ENCODE data around the gene MCTP1. TPM values are rescaled to one million over a fixed set of nuclear protein-coding genes. Genes with fewer than 3 reads are reported as not detected.
"Not testable (repeated sequence)": the region's sequence is repeated elsewhere in the genome, so short reads cannot be mapped to it uniquely, and the experiment has no call there.

Gene MCTP1
- total RNA-seq, 2 donors from 2014 or later: not detected

DNA sequence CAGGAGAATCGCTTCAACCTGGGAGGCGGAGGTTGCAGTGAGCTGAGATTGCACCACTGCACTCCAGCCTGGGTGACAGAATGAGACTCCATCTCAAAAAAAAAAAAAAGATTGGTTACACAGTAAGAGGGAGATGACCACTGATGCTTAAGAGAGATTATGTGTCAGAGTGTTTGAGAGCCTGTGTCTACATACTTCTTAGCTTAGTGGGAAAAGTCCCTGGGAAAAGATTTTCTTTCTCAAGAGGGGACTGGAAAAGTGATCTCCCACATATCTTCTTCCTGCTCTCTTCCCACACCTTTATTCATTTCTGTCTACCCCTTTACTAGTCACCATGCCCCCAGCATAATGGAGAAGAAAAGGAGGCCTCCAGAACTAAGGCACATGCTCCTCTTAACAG lies 55.2 kb downstream of the MCTP1 start:
- no peaks in the 10 kb centered on the region for H3K27me3 Mint-ChIP-seq
- H3K27ac Mint-ChIP-seq: no peak overlapping the region
- ATAC-seq (replicated peaks): no peak
- no peaks in the 10 kb centered on the region for H3K9me3 Mint-ChIP-seq
- H3K4me1 Mint-ChIP-seq: no peaks in the 10 kb centered on the region
- no peaks in the 10 kb centered on the region for H3K36me3 Mint-ChIP-seq (ENCODE audit: low read depth)
- H3K4me3 Mint-ChIP-seq: no peak overlapping the region

DNA sequence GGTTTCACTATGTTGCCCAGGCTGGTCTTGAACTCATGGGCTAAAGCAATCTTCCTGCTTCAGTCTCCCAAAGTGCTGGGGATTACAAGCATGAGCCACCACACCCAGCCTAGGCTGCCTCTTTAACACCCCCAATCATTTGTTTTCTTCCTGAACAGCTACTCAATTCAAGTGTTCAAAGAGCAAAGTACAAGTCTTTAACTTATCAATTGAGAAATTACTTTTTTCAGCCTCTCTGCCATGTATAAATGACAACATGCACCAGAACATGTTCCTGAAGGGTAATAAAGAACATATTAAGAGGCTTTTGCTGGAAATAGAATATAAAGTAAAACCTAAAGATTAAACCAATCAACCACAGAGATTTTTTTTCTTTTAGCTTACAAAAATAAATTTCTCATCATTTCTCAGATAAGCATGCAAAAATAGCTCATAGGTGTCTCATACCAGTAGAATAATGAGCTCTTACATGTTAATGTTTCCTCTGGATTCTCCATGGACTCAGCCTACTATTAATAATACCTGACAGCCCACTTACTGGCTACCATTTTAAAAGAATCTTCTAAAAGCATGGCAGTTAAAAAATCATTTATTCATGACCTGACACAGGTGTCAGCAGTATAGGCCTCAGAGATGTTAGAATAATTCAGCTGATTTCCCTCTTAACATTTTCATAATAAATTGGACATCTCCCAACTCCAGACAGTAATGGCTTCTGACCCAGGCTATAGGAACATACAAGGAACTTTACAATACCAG lies 60.0 kb downstream of the MCTP1 start:
- no peak overlapping the region for H3K27ac Mint-ChIP-seq
- H3K27me3 Mint-ChIP-seq: no peaks in the 10 kb centered on the region
- no peaks in the 10 kb centered on the region for H3K9me3 Mint-ChIP-seq
- no peaks in the 10 kb centered on the region for H3K4me1 Mint-ChIP-seq
- no peak for ATAC-seq (replicated peaks)
- H3K36me3 Mint-ChIP-seq (ENCODE audit: low read depth): no peaks in the 10 kb centered on the region
- no peak overlapping the region for H3K4me3 Mint-ChIP-seq

DNA sequence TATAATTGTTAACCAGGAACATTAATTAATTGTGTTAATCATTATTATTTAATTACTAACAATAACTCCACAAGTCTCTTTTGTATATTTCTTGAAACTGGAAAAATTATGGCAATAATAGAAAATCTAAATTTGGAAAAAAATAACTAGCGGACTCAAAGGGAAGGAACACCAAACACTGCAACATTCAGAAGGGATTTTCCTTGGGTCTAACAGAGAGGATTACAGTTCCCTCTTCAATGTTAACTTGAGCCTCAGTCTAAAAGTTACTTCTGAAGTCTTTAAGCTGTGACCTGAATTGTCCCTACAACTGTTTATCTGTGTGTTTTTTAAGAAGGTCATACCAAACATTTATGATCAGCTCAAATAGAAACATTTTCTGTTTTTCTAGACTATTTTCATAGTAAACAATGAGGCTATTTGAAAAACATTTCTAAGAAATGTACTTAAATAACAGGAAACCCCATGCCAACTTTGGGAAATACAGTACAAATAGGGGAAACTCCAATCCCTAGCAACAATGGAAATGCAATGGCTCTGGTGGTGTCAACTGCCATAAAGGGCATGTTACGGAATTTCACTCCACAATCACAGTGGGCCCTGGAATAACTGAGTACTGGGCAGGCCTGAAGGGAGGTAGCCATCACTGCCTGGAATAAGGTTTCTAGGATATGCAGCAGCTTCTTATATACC lies 61.2 kb downstream of the MCTP1 start:
- Mint-ChIP-seq H3K27ac (no peak overlapping the region), H3K4me3 (no peak overlapping the region), H3K9me3 (no peaks in the 10 kb centered on the region), H3K4me1 (no peaks in the 10 kb centered on the region), H3K36me3 (ENCODE audit: low read depth) (no peaks in the 10 kb centered on the region), H3K27me3 (no peaks in the 10 kb centered on the region)
- no peak for ATAC-seq (replicated peaks)

DNA sequence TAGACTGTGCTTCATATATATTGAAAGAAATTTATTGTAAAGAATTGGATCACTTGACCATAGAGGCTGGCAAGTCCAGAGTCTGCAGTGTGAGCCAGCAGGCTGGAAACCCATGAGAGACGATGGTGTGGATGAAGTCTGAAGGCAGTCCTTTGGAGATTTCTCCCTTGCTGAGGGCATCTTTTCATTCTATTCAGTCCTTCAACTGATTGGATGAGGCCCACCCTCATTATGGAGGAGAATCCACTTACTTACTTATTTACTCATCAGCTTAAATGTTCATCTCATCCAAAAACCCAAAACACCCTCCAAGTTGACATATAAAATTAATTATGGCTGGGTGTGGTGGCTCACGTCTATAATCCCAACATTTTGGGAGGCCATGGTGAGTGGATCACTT lies 62.1 kb downstream of the MCTP1 start:
- H3K4me1 Mint-ChIP-seq: no peaks in the 10 kb centered on the region

DNA sequence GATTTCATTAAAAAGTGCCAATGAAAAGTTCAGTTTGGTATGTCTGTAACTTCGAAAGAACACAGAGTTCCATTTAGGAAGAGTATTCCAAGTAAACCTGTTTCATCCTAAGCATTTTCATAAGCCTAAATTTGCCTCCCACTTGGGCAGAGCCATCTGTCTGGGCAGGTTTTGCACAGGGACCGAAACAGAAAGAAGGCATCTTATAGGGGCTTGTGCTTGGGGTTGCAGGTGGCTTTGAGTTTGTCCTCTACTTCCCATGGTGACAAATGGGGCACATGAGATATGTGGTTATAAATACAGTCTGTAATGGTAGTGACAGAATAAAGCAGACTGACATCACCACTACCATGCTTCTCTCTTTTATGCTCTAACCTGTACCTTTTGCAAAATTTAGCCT lies 63.7 kb downstream of the MCTP1 start:
- H3K27me3 Mint-ChIP-seq: no peaks in the 10 kb centered on the region
- no peaks in the 10 kb centered on the region for H3K4me1 Mint-ChIP-seq
- H3K4me3 Mint-ChIP-seq: no peak overlapping the region
- ATAC-seq (replicated peaks): no peak
- H3K9me3 Mint-ChIP-seq: no peaks in the 10 kb centered on the region
- H3K36me3 Mint-ChIP-seq (ENCODE audit: low read depth): no peaks in the 10 kb centered on the region
- H3K27ac Mint-ChIP-seq: no peak overlapping the region

More for the DNA sequence above, 62.1 kb downstream of the MCTP1 start:
- Mint-ChIP-seq H3K4me3 (no peak overlapping the region), H3K9me3 (no peaks in the 10 kb centered on the region), H3K27ac (no peak overlapping the region), H3K27me3 (no peaks in the 10 kb centered on the region), H3K36me3 (ENCODE audit: low read depth) (no peaks in the 10 kb centered on the region)
- ATAC-seq (replicated peaks): no peak

DNA sequence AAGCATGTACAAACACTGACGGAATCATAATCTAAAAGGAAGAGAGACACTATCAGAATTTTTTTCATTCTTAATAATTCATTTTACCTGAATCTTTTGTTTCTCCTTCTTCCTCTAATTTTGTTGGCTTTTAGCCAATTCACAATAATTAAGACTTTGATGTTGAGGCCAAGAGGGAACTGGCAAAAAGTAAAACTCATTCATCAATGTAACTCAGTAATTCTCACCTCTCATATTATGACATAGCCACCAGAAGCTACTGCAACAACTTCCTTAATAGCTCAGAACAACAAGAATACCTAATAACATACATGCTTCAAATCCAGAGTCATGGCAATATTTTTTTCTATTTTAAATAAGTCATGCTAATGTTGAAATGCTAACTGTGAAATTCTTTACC lies 64.5 kb downstream of the MCTP1 start:
- Mint-ChIP-seq H3K36me3 (ENCODE audit: low read depth) (no peaks in the 10 kb centered on the region), H3K27me3 (no peaks in the 10 kb centered on the region), H3K4me1 (no peaks in the 10 kb centered on the region), H3K9me3 (no peaks in the 10 kb centered on the region), H3K27ac (no peak overlapping the region), H3K4me3 (no peak overlapping the region)
- ATAC-seq (replicated peaks): no peak

DNA sequence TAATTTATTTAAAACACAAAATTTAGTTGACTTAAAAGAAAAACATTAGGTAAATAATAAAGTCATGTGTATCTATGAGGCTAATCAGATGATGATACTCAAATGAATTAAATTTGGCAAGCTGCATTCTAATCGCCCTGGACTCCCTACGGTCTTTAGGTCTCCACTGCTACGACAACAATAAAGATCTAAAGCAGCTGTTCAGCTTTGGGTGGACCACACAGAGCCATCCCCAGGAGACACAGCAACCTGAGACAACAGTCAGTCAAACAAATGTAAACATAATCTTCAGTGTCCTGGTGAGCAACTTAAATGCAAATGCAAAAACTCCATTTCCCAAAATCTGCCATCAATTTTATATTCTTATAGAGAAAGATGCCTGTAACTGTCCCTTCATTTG lies 65.5 kb downstream of the MCTP1 start:
- no peaks in the 10 kb centered on the region for H3K4me1 Mint-ChIP-seq
- H3K27ac Mint-ChIP-seq: no peak overlapping the region

DNA sequence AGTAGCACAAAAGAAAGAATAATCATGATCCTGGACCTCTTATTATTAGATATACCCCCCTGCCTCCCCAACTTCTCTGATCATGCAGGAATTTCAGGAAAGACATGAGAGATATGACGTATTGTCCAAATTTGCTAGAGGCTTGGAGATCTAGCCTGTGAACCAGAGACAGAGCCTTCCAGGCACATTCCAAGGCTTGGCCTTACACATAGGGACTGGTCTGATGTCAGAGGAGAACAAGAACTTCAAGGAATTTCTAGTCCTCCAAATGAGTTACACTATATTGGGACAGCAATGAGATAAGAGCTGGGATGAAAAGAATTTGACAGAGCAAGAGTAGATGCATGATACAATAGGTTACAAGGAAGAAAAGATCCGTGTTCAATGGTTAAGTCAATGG lies 67.0 kb downstream of the MCTP1 start:
- Mint-ChIP-seq H3K27me3 (no peaks in the 10 kb centered on the region), H3K4me1 (no peaks in the 10 kb centered on the region), H3K36me3 (ENCODE audit: low read depth) (no peaks in the 10 kb centered on the region), H3K9me3 (no peaks in the 10 kb centered on the region), H3K27ac (no peak overlapping the region), H3K4me3 (no peak overlapping the region)
- ATAC-seq (replicated peaks): no peak

More for the DNA sequence above, 65.5 kb downstream of the MCTP1 start:
- H3K9me3 Mint-ChIP-seq: no peaks in the 10 kb centered on the region
- H3K36me3 Mint-ChIP-seq (ENCODE audit: low read depth): no peaks in the 10 kb centered on the region
- H3K4me3 Mint-ChIP-seq: no peak overlapping the region
- H3K27me3 Mint-ChIP-seq: no peaks in the 10 kb centered on the region
- no peak for ATAC-seq (replicated peaks)

DNA sequence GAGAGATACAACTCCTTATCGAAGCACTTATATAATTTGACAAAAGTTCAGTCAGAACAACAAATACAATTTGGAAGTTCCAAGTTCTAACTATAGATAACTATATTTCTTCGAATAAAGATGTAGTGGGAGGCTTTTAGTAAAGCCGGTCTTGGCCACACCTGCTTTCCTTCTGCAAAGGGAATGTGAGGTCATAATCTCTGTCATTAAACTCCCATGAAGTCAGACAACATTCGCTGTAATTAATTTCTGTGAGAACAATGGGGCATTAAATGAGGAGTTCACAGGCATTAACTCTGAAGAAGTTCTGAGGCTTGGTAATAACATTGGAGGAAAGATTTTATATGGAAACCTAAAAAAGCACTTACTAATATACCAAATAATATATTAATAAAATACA lies 67.5 kb downstream of the MCTP1 start:
- H3K4me1 Mint-ChIP-seq: no peaks in the 10 kb centered on the region
- no peak overlapping the region for H3K27ac Mint-ChIP-seq
- ATAC-seq (replicated peaks): no peak
- no peaks in the 10 kb centered on the region for H3K9me3 Mint-ChIP-seq
- no peaks in the 10 kb centered on the region for H3K36me3 Mint-ChIP-seq (ENCODE audit: low read depth)
- no peaks in the 10 kb centered on the region for H3K27me3 Mint-ChIP-seq
- H3K4me3 Mint-ChIP-seq: no peak overlapping the region

DNA sequence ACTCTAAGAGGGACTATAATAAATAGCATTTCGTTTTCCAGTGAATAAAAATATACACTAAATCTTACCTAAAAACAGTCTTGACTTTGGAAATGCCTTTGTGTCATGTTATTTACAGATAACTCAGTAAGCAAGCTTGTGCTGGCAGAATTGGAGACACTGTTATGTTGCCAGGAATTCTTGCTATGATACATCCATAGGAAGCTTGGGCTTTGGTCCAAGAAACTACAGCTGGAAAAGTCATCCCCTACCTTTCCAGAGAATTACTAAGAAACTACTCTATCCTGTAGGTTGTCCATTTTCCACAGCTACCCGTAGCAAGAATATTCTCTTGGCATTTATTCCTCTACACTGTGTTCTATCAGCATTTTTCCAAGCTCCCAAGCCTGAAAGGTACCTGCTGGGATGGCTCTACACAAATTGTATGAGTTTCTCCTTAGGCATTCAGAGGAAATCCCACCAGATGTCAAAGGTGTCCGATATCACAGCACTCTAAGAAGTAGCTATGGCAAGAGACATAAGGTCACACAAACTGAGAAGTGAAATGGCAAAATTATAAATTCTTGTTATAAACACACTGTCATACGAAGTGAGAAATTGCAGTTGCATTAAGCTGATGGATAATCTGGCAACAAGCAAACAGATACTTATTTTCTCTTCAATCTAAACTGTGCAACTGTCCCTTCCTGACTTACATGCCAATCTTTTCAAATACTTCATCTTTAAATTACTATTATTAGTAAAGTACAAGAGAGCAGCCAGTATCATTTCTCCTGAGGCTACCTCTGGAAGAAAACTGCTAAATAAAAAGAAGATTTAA lies 68.5 kb downstream of the MCTP1 start:
- Mint-ChIP-seq H3K4me3 (no peak overlapping the region), H3K4me1 (no peaks in the 10 kb centered on the region), H3K9me3 (no peaks in the 10 kb centered on the region), H3K36me3 (ENCODE audit: low read depth) (no peaks in the 10 kb centered on the region), H3K27ac (no peak overlapping the region), H3K27me3 (no peaks in the 10 kb centered on the region)
- no peak for ATAC-seq (replicated peaks)

DNA sequence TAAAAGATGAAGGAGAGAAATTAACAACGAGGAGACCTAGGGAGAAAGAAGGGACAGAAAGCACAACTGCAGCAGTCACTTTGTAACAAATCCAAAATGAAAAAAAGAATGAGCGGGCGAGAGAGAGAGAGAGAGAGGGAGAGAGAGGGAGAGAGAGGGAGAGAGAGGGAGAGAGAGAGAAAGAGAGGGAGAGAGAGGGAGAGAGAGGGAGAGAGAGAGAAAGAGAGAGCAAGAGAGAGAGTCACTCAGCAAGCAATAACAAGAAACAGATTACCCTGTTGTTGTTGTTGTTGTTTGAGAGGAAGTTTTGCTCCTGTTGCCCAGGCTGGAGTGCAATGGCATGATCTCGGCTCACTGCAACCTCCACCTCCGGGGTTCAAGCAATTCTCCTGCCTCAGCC lies 77.1 kb downstream of the MCTP1 start:
- H3K4me3 Mint-ChIP-seq; H3K27ac Mint-ChIP-seq; H3K36me3 Mint-ChIP-seq (ENCODE audit: low read depth); H3K27me3 Mint-ChIP-seq; H3K9me3 Mint-ChIP-seq; ATAC-seq (replicated peaks); H3K4me1 Mint-ChIP-seq: not testable (repeated sequence)

DNA sequence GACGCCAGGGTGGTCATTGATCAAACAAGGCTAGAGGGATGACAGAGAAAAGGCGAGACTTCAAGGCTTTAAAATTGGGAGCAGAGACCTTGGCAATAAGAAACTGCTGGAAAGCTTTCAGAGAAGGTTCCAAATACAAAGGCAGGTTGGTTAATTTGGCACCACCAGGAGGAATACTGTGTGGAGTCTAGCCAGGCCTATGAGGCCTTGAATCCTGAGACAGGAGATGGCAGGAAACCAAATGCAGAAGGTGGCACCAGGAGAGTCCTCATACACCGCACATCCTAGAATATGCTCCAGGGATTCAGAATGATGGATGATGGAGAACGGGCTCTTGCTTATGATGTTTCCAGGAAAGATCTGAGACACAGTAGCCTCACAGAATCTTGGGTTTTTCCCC lies 90.0 kb downstream of the MCTP1 start:
- Mint-ChIP-seq H3K36me3 (ENCODE audit: low read depth) (no peaks in the 10 kb centered on the region), H3K4me3 (no peak overlapping the region), H3K9me3 (no peaks in the 10 kb centered on the region), H3K4me1 (no peaks in the 10 kb centered on the region), H3K27ac (no peak overlapping the region), H3K27me3 (peaks cover 4% of the 10 kb centered on the region)
- no peak for ATAC-seq (replicated peaks)

DNA sequence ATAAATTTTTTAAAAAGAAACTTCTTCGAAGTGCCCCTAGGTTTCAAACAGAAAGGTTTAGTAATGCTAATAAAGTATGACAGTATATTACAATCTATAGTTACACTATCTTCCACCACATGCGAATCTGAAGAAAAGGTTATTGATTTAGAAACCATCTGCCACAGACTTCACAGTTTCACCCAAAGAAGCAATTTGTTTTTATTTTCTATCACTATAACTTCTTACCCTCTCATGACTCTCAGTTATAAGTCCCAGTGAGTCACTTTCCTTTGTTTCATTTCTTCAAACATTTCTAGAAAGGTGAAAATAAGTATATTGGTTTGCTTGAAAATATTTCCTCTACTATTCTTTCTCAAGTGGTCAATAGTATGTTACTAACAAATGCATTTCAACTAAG lies 93.6 kb downstream of the MCTP1 start:
- H3K4me1 Mint-ChIP-seq: no peaks in the 10 kb centered on the region
- H3K27me3 Mint-ChIP-seq: peaks cover 4% of the 10 kb centered on the region
- H3K4me3 Mint-ChIP-seq: no peak overlapping the region
- H3K27ac Mint-ChIP-seq: no peak overlapping the region
- H3K9me3 Mint-ChIP-seq: no peaks in the 10 kb centered on the region
- ATAC-seq (replicated peaks): peak; percentile 79
- H3K36me3 Mint-ChIP-seq (ENCODE audit: low read depth): no peaks in the 10 kb centered on the region

DNA sequence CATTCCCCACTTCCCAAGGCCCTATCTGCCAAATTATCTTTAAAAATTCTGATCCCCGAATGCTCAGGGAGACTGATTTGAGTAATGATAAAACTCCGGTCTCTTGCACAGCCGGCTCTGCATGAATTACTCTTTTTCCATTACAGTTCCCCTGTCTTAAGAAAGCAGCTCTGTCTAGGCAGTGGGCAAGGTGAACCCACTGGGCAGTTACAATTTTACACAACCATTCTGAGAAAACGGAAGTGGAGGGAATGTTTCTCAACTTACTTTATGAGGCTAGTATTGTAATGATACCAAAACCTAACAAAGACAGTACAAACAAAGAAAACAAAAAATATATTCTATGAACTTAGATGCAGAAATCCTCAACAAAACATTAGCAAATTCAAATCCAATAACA lies 100.0 kb downstream of the MCTP1 start:
- H3K36me3 Mint-ChIP-seq (ENCODE audit: low read depth): no peaks in the 10 kb centered on the region
- no peak for ATAC-seq (replicated peaks)

DNA sequence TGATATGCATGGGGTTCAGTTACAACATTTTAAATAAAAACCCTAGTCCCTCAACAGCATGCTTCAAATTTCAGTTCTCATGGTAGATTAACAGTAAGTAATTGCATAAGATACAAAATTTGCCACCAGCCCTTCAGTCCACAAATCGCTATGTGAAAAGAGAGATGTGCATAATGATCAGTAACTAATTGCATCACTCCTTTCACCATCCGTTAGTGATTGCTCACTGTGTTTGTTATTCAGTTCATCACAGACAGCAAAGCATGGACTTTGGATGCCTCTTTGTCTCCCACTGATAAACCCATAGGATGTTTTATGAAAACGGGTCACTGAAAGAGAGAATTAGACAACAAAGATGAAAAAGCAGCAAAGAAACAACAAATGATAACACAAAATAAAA lies 103.2 kb downstream of the MCTP1 start:
- Mint-ChIP-seq H3K4me3 (no peak overlapping the region), H3K27me3 (no peaks in the 10 kb centered on the region), H3K36me3 (ENCODE audit: low read depth) (no peaks in the 10 kb centered on the region), H3K4me1 (no peaks in the 10 kb centered on the region), H3K9me3 (no peaks in the 10 kb centered on the region), H3K27ac (no peak overlapping the region)
- no peak for ATAC-seq (replicated peaks)

More for the DNA sequence above, 100.0 kb downstream of the MCTP1 start:
- no peak overlapping the region for H3K27ac Mint-ChIP-seq
- H3K4me3 Mint-ChIP-seq: no peak overlapping the region
- no peaks in the 10 kb centered on the region for H3K4me1 Mint-ChIP-seq
- no peaks in the 10 kb centered on the region for H3K27me3 Mint-ChIP-seq
- H3K9me3 Mint-ChIP-seq: no peaks in the 10 kb centered on the region

Data from activated T-helper 17 cell treated with anti-CD3 and anti-CD28 coated beads, Interleukin-2, amount 50 U/mL, for 72 hours (primary cell).